SU-DHL-6 (cell line): ENCODE data around the gene KRTAP4-12.

Experiments
- CTCF ChIP-seq: fragments of 200-600 bp; sonication (generic); IDR thresholded peaks from one replicate; pipeline ENCODE4 v1.5.1; 2017; ENCODE audit warnings: antibody characterized with exemption, mild to moderate bottlenecking, low read length, moderate library complexity; ENCODE audit not compliant: insufficient read depth, poor library complexity, severe bottlenecking
- EZH2phosphoT487 ChIP-seq: fragments of 200-600 bp; sonication (generic), shearing (Covaris generic); conservative IDR thresholded peaks from 2 replicates; pipeline ENCODE4 v1.6.1; 2018; ENCODE audit warnings: mild to moderate bottlenecking, antibody characterized with exemption, low read length, moderate library complexity, mixed read lengths

GRCh38 chr17:41140360-41141131, 16.6 kb upstream of the KRTAP4-12 start, which contains the start of gene KRTAP4-6:
- no peak for TF ChIP-seq CTCF
- no peak for TF ChIP-seq EZH2phosphoT487
